Stomach (tissue), 9 donors: ENCODE data around the gene TRABD2B. TPM values are rescaled to one million over a fixed set of nuclear protein-coding genes. Genes with fewer than 3 reads are reported as not detected.

Experiments used
- DNase-seq, 2 donors: peaks; one replicate each; pipeline versions ENCODE4 v3.0.0 to v3.0.0-alpha.2; 2013 to 2019
- H3K27ac ChIP-seq, 5 donors: fragments of 200-600 bp in 4 of 5; sonication (generic) in 4 of 5; one replicate each; pipeline ENCODE4 v1.5.1; 2013 to 2019; ENCODE audit warnings: mild to moderate bottlenecking in 1 of 5, moderate library complexity in 1 of 5
- H3K27me3 ChIP-seq, 3 donors: fragments of 200-600 bp; sonication (generic); one replicate each; pipeline ENCODE4 v1.5.1; 2017 to 2019; ENCODE audit warnings: mixed run types in 1 of 3
- H3K36me3 ChIP-seq, 4 donors: fragments of 200-600 bp; sonication (generic); 1 replicate in 3 of 4; 2 replicates in 1 of 4; pipeline ENCODE4 v1.5.1; 2016 to 2019
- H3K4me1 ChIP-seq, 4 donors: fragments of 200-600 bp; sonication (generic); one replicate each; pipeline ENCODE4 v1.5.1; 2016 to 2019
- H3K4me3 ChIP-seq, 4 donors: fragments of 200-600 bp; sonication (generic) in 3 of 4; one replicate each; pipeline ENCODE4 v1.5.1; 2016 to 2019; ENCODE audit warnings: mild to moderate bottlenecking in 1 of 4
- H3K9me3 ChIP-seq, 4 donors: fragments of 200-600 bp; sonication (generic); one replicate each; pipeline ENCODE4 v1.5.1; 2016 to 2019
- EP300 ChIP-seq: sonication (generic); formaldehyde crosslinking; IDR thresholded peaks from one replicate; pipeline ENCODE4 v1.6.1; 2017; ENCODE audit warnings: antibody characterized with exemption
- POLR2A ChIP-seq, 4 donors: fragments of 450-650 bp; IDR thresholded peaks; one replicate each; pipeline ENCODE4 v1.6.1; 2016; ENCODE audit warnings: antibody characterized with exemption in 4 of 4, control low read depth in 2 of 4, mild to moderate bottlenecking in 1 of 4, moderate library complexity in 1 of 4
- POLR2AphosphoS5 ChIP-seq, 3 donors: sonication (generic); formaldehyde crosslinking; IDR thresholded peaks; one replicate each; pipeline ENCODE4 v1.6.1; 2016; ENCODE audit warnings: antibody characterized with exemption in 3 of 3
- WGBS, 5 donors: extraction: QIAGEN DNeasy Blood & Tissue Kit in 3 of 5; methylation state at CpG; one replicate each; pipeline versions ENCODE4 v1.1.5 to v1.1.7; 2013 to 2018; 5-methylcytosine and 5-hydroxymethylcytosine counted together
- intact Hi-C: fragments of 100-400 bp; cut with DNase I; formaldehyde crosslinking; loops from one replicate; pipeline ENCODE4 v1.15.1; 2023; ENCODE audit warnings: low total_unique reads
- polyA plus RNA-seq, 3 donors: library from polyadenylated mRNA; stranded (reverse); fragments of 200-250 nt; gene quantifications; one replicate each; pipeline ENCODE4 v1.2.3, GENCODE V29; 2013
- total RNA-seq, 5 donors: library from RNA; depleted of rRNA; stranded (reverse); fragments of >200 nt; gene quantifications; one replicate each; pipeline versions ENCODE4 v1.1.0 to v1.2.3, GENCODE V29; 2014 to 2016
- TF ChIP-seq, protein P1 (sequence below), 7 experiments: fragments of 450-650 bp in 4 of 7; fragments of 200-600 bp in 3 of 7; sonication (generic) in 3 of 7; IDR thresholded peaks; one replicate each; pipeline ENCODE4 v1.5.1; 2016 to 2019; ENCODE audit warnings: antibody characterized with exemption in 7 of 7, control low read depth in 2 of 7, mild to moderate bottlenecking in 1 of 7
- donor health status: healthy with polysubstance abuse.
- donor health status: Bipolar disorder and iron deficiency.
- donor health status: healthy.

The TRABD2B gene
- total and polyA plus RNA-seq, 8 donors: 0.31 to 2.0 (median 0.93) TPM; not detected in 1

- DNase-seq: peak; percentile 63 to 77
- peaks cover 0 to 11% (median 6%) of the 10 kb centered on the region in 4 donors for H3K4me1 ChIP-seq
- no peaks in the 10 kb centered on the region for H3K27me3 ChIP-seq
- 31 to 41% (median 33%) methylated on average over 8 of the region's 8 CpGs for WGBS, 5 donors
- TF ChIP-seq POLR2A (IDR thresholded peaks at IDR 0.05) (no peak), EP300 (no peak), POLR2AphosphoS5 (IDR thresholded peaks at IDR 0.05) (no peak)
- TF ChIP-seq, protein P1, sequence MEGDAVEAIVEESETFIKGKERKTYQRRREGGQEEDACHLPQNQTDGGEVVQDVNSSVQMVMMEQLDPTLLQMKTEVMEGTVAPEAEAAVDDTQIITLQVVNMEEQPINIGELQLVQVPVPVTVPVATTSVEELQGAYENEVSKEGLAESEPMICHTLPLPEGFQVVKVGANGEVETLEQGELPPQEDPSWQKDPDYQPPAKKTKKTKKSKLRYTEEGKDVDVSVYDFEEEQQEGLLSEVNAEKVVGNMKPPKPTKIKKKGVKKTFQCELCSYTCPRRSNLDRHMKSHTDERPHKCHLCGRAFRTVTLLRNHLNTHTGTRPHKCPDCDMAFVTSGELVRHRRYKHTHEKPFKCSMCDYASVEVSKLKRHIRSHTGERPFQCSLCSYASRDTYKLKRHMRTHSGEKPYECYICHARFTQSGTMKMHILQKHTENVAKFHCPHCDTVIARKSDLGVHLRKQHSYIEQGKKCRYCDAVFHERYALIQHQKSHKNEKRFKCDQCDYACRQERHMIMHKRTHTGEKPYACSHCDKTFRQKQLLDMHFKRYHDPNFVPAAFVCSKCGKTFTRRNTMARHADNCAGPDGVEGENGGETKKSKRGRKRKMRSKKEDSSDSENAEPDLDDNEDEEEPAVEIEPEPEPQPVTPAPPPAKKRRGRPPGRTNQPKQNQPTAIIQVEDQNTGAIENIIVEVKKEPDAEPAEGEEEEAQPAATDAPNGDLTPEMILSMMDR (IDR thresholded peaks at IDR 0.05): no peak
- H3K9me3 ChIP-seq: no peaks in the 10 kb centered on the region
- no peak overlapping the region for H3K4me3 ChIP-seq
- no peaks in the 10 kb centered on the region for H3K36me3 ChIP-seq
- intact Hi-C loops: no loop called here
- H3K27ac ChIP-seq: no peak overlapping the region
These were observed 78.8 kb downstream of the TRABD2B start for GRCh38 chr1:47918257-47918867.

GRCh38 chr1:47917687-47918086, 79.5 kb downstream of the TRABD2B start:
- peaks cover 0 to 11% (median 6%) of the 10 kb centered on the region in 4 donors for H3K4me1 ChIP-seq
- WGBS, 5 donors: 86 to 97% (median 95%) methylated on average over 3 of the region's 3 CpGs
- no peaks in the 10 kb centered on the region for H3K9me3 ChIP-seq
- intact Hi-C loops: no loop called here
- no peak overlapping the region for H3K27ac ChIP-seq
- TF ChIP-seq POLR2A (IDR thresholded peaks at IDR 0.05) (no peak), POLR2AphosphoS5 (IDR thresholded peaks at IDR 0.05) (no peak)
- no peak for DNase-seq
- no peaks in the 10 kb centered on the region for H3K36me3 ChIP-seq
- no peaks in the 10 kb centered on the region for H3K27me3 ChIP-seq
- no peak overlapping the region for H3K4me3 ChIP-seq

GRCh38 chr1:47915677-47916353, 81.4 kb downstream of the TRABD2B start:
- 66 to 75% (median 72%) methylated on average over 5 to 13 of the region's 13 CpGs for WGBS, 5 donors
- Histone ChIP-seq H3K27ac (no peak overlapping the region), H3K4me1 (peaks cover 0 to 11% (median 6%) of the 10 kb centered on the region in 4 donors), H3K36me3 (no peaks in the 10 kb centered on the region), H3K4me3 (no peak overlapping the region), H3K9me3 (no peaks in the 10 kb centered on the region), H3K27me3 (no peaks in the 10 kb centered on the region)
- no peak for TF ChIP-seq POLR2A (IDR thresholded peaks at IDR 0.05)
- DNase-seq: no peak
- intact Hi-C loops: no loop called here

DNA sequence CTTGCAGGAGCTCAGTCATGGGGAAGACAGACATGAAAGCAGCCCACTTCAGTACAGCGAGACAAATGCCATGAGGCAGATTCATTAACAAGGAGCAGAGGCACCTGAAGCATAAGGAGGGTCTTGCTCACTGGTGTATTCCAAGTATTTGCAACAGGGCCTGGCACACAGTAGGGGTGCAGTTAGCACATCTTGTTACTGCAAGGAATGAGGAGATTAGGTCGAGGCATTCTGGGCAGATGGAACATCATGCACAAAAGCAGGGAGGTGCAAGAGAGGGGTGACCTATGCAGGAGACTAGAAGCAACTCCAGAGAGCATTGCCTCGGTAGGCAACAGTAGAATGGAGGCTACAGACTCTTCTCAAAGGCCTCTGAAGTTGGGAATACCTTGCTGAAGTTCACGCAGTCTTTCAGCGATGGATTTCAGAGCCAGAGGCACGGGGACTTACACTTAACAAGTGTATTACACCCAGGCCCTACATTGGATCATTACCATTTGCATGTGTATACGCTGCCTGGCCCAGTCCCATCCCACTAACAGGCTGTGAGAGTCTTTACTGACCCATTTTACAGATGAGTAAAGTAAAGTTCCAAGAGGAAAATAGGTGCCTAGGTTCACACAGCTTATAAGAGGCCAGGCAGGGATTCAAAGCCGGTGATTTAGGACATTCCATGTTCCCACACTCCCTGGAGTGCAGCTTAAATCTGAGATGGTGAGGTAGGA, 82.1 kb downstream of the TRABD2B start:
- WGBS, 5 donors: 84 to 95% (median 89%) methylated on average over 8 of the region's 8 CpGs
- Histone ChIP-seq H3K36me3 (no peaks in the 10 kb centered on the region), H3K9me3 (no peaks in the 10 kb centered on the region), H3K27ac (no peak overlapping the region), H3K4me3 (no peak overlapping the region), H3K27me3 (no peaks in the 10 kb centered on the region), H3K4me1 (peaks cover 0 to 11% (median 6%) of the 10 kb centered on the region in 4 donors)
- DNase-seq: no peak
- TF ChIP-seq EP300 (no peak), POLR2A (IDR thresholded peaks at IDR 0.05) (no peak), POLR2AphosphoS5 (IDR thresholded peaks at IDR 0.05) (no peak)
- TF ChIP-seq, protein P1 (IDR thresholded peaks at IDR 0.05): no peak
- intact Hi-C loops: no loop called here

GRCh38 chr1:47914218-47914938, 82.8 kb downstream of the TRABD2B start:
- no peaks in the 10 kb centered on the region for H3K9me3 ChIP-seq
- WGBS, 5 donors: 87 to 94% (median 89%) methylated on average over 13 of the region's 13 CpGs
- TF ChIP-seq POLR2AphosphoS5 (IDR thresholded peaks at IDR 0.05) (no peak), EP300 (no peak), POLR2A (IDR thresholded peaks at IDR 0.05) (no peak)
- TF ChIP-seq, protein P1 (IDR thresholded peaks at IDR 0.05): no peak
- intact Hi-C loops: no loop called here
- DNase-seq: no peak
- no peak overlapping the region for H3K4me3 ChIP-seq
- no peaks in the 10 kb centered on the region for H3K27me3 ChIP-seq
- H3K36me3 ChIP-seq: no peaks in the 10 kb centered on the region
- no peak overlapping the region for H3K27ac ChIP-seq
- peaks cover 0 to 11% (median 6%) of the 10 kb centered on the region in 4 donors for H3K4me1 ChIP-seq
